ENCODE measurements around the gene DNASE1L2. TPM values are rescaled to one million over a fixed set of nuclear protein-coding genes. Genes with fewer than 3 reads are reported as not detected.

DNASE1L2 gene
- total and polyA plus RNA-seq, 10 of the 15 experiments (the other 5 are each of a cell fraction or from before 2014, with no cell fraction given): 0.06 to 1.5 (median 0.29) TPM

GRCh38 chr16:2223221-2223941 is 12.9 kb upstream of the DNASE1L2 start, which contains the start of gene E4F1 (continued):
- TF ChIP-seq REST (IDR thresholded peaks at IDR 0.05; ENCODE audit: low read depth, low read length) (no peak), HDAC2 (IDR thresholded peaks at IDR 0.05) (no peak), ZNF592 (IDR thresholded peaks at IDR 0.05) (no peak), MXI1 (IDR thresholded peaks at IDR 0.05; ENCODE audit: low read depth, low read length) (peak; percentile 98), ZNF274 (IDR thresholded peaks at IDR 0.05; ENCODE audit: insufficient read depth, insufficient read length) (no peak), TAF1 (IDR thresholded peaks at IDR 0.05; ENCODE audit: borderline replicate concordance, low read depth, low read length) (peak; percentile 95), POLR2AphosphoS5 (IDR thresholded peaks at IDR 0.05; ENCODE audit: low read length) (peak; percentile 96), EGR1 (IDR thresholded peaks at IDR 0.05; ENCODE audit: borderline replicate concordance in 1 of 2, low read depth in 2 of 2, low read length in 2 of 2) (no peak), ZNF384 (IDR thresholded peaks at IDR 0.05; ENCODE audit: borderline replicate concordance, low read depth, low read length) (no peak), ASH2L (IDR thresholded peaks at IDR 0.05; ENCODE audit: borderline replicate concordance, low read depth) (no peak), ETV6 (conservative IDR thresholded peaks at IDR 0.05 in 1 of 2, IDR thresholded peaks at IDR 0.05 in 1 of 2; ENCODE audit: borderline replicate concordance in 1 of 2, low read depth in 1 of 2) (no peak), RFX5 (IDR thresholded peaks at IDR 0.05; ENCODE audit: low read depth, low read length) (no peak), IKZF2 (IDR thresholded peaks at IDR 0.05) (no peak), POLR2AphosphoS2 (IDR thresholded peaks at IDR 0.05; ENCODE audit: low read depth, low read length) (peak; percentile 88; the same call in 1 of the 2 replicates), RUNX3 (IDR thresholded peaks at IDR 0.05; ENCODE audit: low read length) (0 out of 2 replicates have a peak, but pooled peaks have one; percentile 42), ZNF217 (IDR thresholded peaks at IDR 0.05) (no peak), NFYB (IDR thresholded peaks at IDR 0.05; ENCODE audit: insufficient read depth, low read depth, low read length) (peak; percentile 20; the same call in 1 of the 2 replicates)
- TF ChIP-seq, protein P1, sequence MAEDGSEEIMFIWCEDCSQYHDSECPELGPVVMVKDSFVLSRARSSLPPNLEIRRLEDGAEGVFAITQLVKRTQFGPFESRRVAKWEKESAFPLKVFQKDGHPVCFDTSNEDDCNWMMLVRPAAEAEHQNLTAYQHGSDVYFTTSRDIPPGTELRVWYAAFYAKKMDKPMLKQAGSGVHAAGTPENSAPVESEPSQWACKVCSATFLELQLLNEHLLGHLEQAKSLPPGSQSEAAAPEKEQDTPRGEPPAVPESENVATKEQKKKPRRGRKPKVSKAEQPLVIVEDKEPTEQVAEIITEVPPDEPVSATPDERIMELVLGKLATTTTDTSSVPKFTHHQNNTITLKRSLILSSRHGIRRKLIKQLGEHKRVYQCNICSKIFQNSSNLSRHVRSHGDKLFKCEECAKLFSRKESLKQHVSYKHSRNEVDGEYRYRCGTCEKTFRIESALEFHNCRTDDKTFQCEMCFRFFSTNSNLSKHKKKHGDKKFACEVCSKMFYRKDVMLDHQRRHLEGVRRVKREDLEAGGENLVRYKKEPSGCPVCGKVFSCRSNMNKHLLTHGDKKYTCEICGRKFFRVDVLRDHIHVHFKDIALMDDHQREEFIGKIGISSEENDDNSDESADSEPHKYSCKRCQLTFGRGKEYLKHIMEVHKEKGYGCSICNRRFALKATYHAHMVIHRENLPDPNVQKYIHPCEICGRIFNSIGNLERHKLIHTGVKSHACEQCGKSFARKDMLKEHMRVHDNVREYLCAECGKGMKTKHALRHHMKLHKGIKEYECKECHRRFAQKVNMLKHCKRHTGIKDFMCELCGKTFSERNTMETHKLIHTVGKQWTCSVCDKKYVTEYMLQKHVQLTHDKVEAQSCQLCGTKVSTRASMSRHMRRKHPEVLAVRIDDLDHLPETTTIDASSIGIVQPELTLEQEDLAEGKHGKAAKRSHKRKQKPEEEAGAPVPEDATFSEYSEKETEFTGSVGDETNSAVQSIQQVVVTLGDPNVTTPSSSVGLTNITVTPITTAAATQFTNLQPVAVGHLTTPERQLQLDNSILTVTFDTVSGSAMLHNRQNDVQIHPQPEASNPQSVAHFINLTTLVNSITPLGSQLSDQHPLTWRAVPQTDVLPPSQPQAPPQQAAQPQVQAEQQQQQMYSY (CRISPR knock-in tag; IDR thresholded peaks at IDR 0.05): no peak

Measured in GM12878 (cell line).